ENCODE measurements around the gene NUPR2. TPM values are rescaled to one million over a fixed set of nuclear protein-coding genes. Genes with fewer than 3 reads are reported as not detected.
"Not testable (repeated sequence)": the region's sequence is repeated elsewhere in the genome, so short reads cannot be mapped to it uniquely, and the experiment has no call there.

Gene NUPR2
- total and polyA plus RNA-seq, 9 of the 15 experiments (the other 6 are each of a cell fraction or from before 2014, with no cell fraction given) = not detected

- peak; percentile 25 for TF ChIP-seq TAF1 (IDR thresholded peaks at IDR 0.05; ENCODE audit: control insufficient read depth, extremely low read depth, insufficient read depth, low read length, severe bottlenecking)
Observed at GRCh38 chr7:56105508-56105907, 10.7 kb downstream of the NUPR2 start (continued).

DNA sequence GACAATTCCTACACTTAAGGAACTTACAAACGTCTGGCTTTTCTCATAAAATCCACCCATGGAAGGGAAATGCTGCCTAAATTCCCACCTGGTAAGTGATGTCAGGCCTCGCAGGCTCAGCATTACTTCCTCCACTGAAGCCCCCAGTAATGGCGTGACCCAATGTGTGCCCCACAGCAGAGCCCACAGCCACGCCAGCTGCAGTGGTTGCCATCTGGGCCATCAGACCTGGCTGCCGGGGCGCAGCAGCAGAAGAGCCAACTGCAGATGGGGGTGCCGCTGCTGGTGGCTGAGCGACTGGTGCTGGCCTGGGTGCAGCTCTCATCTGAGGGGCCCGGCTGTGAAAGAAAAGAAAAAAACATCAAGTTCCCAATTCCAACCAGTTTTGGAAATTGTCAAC is 12.1 kb downstream of the NUPR2 start:
- H3K9ac ChIP-seq (ENCODE audit: insufficient read depth in 1 of 2, low read depth in 2 of 2, low read length in 2 of 2); H3K4me2 ChIP-seq (ENCODE audit: insufficient read depth, low read length); BruUV-seq (replicated peaks); H3K9me1 ChIP-seq (ENCODE audit: control insufficient read depth, insufficient read depth, low read length); H2AFZ ChIP-seq (ENCODE audit: low read depth, low read length); ATAC-seq; FAIRE-seq; H3K27me3 ChIP-seq (ENCODE audit: control insufficient read depth in 2 of 2, insufficient read depth in 2 of 2, low read length in 2 of 2); H3K27ac ChIP-seq (ENCODE audit: extremely low read depth, low read depth, low read length); H3K4me3 ChIP-seq; CTCF ChIA-PET (ENCODE audit: low intra/inter-chr PET ratio); intact Hi-C loops (cut with micrococcal nuclease); DNase-seq (ENCODE audit: extremely low read depth in 1 of 4, low spot score in 3 of 4); in situ Hi-C loops (cut with MboI); H3K4me1 ChIP-seq (replicated peaks in 1 of 2; ENCODE audit: control insufficient read depth in 2 of 2, insufficient read depth in 2 of 2, low read length in 2 of 2): not testable (repeated sequence)
- 87% methylated on average over 7 of the region's 9 CpGs for WGBS (ENCODE audit: insufficient coverage, low coverage, missing lambda C conversion rate)
- POLR2A ChIA-PET = interaction anchor here (0.6 to 0.7 kb wide), 2 partner anchors 40 to 50 kb away, joined by 3 read pairs; partner anchors contain the start of gene SUMF2
- TF ChIP-seq RBFOX2 (IDR thresholded peaks at IDR 0.05; ENCODE audit: low read depth, low read length) = peak; percentile 67
- peak; percentile 54; the same call in 1 of the 2 replicates for TF ChIP-seq POLR2G (IDR thresholded peaks at IDR 0.05; ENCODE audit: low read depth, low read length)
- H4K20me1 ChIP-seq (replicated peaks; ENCODE audit: control insufficient read depth, insufficient read depth, low read length) = peaks cover 16% of the 10 kb centered on the region; the same call in 1 of the 2 replicates
- peaks cover 40% of the 10 kb centered on the region for H3K79me2 ChIP-seq (ENCODE audit: control insufficient read depth, insufficient read depth, low read length)
- H3K9me3 ChIP-seq (replicated peaks; ENCODE audit: control insufficient read depth, insufficient read depth, low read depth, low read length) = peaks cover 12% of the 10 kb centered on the region
- peaks cover 66% of the 10 kb centered on the region for H3K36me3 ChIP-seq (ENCODE audit: control insufficient read depth, insufficient read depth, low read length)

DNA sequence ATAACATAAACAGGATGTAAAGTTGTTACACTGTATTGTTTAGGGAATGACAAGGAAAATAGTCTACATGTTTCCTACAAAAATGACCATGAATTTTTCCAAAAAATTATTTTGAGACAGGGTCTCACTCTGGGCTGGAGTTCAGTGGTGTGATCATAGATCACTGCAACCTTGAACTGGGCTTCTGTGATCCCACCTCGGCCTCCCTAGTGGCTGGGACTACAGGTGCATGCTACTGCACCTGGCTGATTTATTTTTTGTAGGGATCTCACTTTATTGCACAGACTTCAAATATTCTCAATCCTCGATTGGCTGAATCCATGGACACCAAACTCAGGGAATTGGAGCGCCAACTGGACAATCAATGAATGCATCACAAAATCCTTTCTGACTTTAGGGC is 16.6 kb downstream of the NUPR2 start:
- ATAC-seq = peak; percentile 64
- intact Hi-C loops (cut with micrococcal nuclease) = no loop called here
- FAIRE-seq = no peak

More for the DNA sequence above, 16.6 kb downstream of the NUPR2 start:
- DNase-seq (ENCODE audit: extremely low read depth in 1 of 4, low spot score in 3 of 4) = no peak
- H3K9me3 ChIP-seq (replicated peaks; ENCODE audit: control insufficient read depth, insufficient read depth, low read depth, low read length) = no peaks in the 10 kb centered on the region
- peaks cover 8% of the 10 kb centered on the region; the same call in 1 of the 2 replicates for H4K20me1 ChIP-seq (replicated peaks; ENCODE audit: control insufficient read depth, insufficient read depth, low read length)
- H3K9ac ChIP-seq (ENCODE audit: insufficient read depth in 1 of 2, low read depth in 2 of 2, low read length in 2 of 2) = no peak overlapping the region
- H3K79me2 ChIP-seq (ENCODE audit: control insufficient read depth, insufficient read depth, low read length) = peaks cover 23% of the 10 kb centered on the region
- no peaks in the 10 kb centered on the region for H3K9me1 ChIP-seq (ENCODE audit: control insufficient read depth, insufficient read depth, low read length)
- no peak overlapping the region for H3K4me3 ChIP-seq
- H3K36me3 ChIP-seq (ENCODE audit: control insufficient read depth, insufficient read depth, low read length) = peaks cover 56% of the 10 kb centered on the region
- 91% methylated on average over 3 of the region's 3 CpGs for WGBS (ENCODE audit: insufficient coverage, low coverage, missing lambda C conversion rate)
- peaks cover 2 to 7% of the 10 kb centered on the region in 2 experiments; a peak in 4 of 5 replicates for H3K4me1 ChIP-seq (replicated peaks in 1 of 2; ENCODE audit: control insufficient read depth in 2 of 2, insufficient read depth in 2 of 2, low read length in 2 of 2)
- in situ Hi-C loops (cut with MboI) = no loop called here
- H3K4me2 ChIP-seq (ENCODE audit: insufficient read depth, low read length) = no peak overlapping the region
- no peak overlapping the region for H3K27ac ChIP-seq (ENCODE audit: extremely low read depth, low read depth, low read length)
- CTCF ChIA-PET (ENCODE audit: low intra/inter-chr PET ratio) = no interaction called here
- BruUV-seq (replicated peaks) = no TSS peak
- H2AFZ ChIP-seq (ENCODE audit: low read depth, low read length) = no peak overlapping the region
- TF ChIP-seq SUPT5H (IDR thresholded peaks at IDR 0.05) = peak; percentile 3; the same call in 1 of the 2 replicates
- no peak for TF ChIP-seq L3MBTL2 (IDR thresholded peaks at IDR 0.05)
- TF ChIP-seq POLR2AphosphoS2 (IDR thresholded peaks at IDR 0.05; ENCODE audit: low read length) = peak; percentile 66; the same call in 1 of the 2 replicates
- TF ChIP-seq, protein P1, sequence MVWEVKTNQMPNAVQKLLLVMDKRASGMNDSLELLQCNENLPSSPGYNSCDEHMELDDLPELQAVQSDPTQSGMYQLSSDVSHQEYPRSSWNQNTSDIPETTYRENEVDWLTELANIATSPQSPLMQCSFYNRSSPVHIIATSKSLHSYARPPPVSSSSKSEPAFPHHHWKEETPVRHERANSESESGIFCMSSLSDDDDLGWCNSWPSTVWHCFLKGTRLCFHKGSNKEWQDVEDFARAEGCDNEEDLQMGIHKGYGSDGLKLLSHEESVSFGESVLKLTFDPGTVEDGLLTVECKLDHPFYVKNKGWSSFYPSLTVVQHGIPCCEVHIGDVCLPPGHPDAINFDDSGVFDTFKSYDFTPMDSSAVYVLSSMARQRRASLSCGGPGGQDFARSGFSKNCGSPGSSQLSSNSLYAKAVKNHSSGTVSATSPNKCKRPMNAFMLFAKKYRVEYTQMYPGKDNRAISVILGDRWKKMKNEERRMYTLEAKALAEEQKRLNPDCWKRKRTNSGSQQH (CRISPR knock-in tag; IDR thresholded peaks at IDR 0.05) = no peak
- TF ChIP-seq, protein P2, sequence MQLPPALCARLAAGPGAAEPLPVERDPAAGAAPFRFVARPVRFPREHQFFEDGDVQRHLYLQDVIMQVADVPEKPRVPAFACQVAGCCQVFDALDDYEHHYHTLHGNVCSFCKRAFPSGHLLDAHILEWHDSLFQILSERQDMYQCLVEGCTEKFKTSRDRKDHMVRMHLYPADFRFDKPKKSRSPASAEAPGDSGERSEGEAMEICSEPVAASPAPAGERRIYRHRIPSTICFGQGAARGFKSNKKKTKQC (CRISPR knock-in tag; IDR thresholded peaks at IDR 0.05) = no peak
- no peak for TF ChIP-seq FOXJ2 (tag; IDR thresholded peaks at IDR 0.05)
- peak; percentile 15; the same call in 1 of the 2 replicates for TF ChIP-seq MYNN (IDR thresholded peaks at IDR 0.05)
- no peak for TF ChIP-seq MYNN (CRISPR knock-in tag; IDR thresholded peaks at IDR 0.05)
- TF ChIP-seq, protein P3, sequence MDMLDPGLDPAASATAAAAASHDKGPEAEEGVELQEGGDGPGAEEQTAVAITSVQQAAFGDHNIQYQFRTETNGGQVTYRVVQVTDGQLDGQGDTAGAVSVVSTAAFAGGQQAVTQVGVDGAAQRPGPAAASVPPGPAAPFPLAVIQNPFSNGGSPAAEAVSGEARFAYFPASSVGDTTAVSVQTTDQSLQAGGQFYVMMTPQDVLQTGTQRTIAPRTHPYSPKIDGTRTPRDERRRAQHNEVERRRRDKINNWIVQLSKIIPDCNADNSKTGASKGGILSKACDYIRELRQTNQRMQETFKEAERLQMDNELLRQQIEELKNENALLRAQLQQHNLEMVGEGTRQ (CRISPR knock-in tag; IDR thresholded peaks at IDR 0.05) = no peak
- POLR2A ChIA-PET = interaction anchor here (0.6 to 1.0 kb wide), 2 partner anchors 26 to 77 kb away, joined by 3 to 4 read pairs; no protein-coding TSS in a partner anchor
- no peaks in the 10 kb centered on the region for H3K27me3 ChIP-seq (ENCODE audit: control insufficient read depth in 2 of 2, insufficient read depth in 2 of 2, low read length in 2 of 2)
